Measurements from ENCODE around the gene ZNF516. TPM values are rescaled to one million over a fixed set of nuclear protein-coding genes. Genes with fewer than 3 reads are reported as not detected.

The ZNF516 gene
- total RNA-seq, 6 experiments from 2014 or later: 34.6 to 52.2 (median 42.2) TPM

- Mint-ChIP-seq H3K27me3 (ENCODE audit: insufficient read depth) (peaks cover 6% of the 10 kb centered on the region), H3K36me3 (ENCODE audit: low read depth) (peaks cover 4% of the 10 kb centered on the region; the same call in 1 of the 2 replicates), H3K27ac (no peak overlapping the region), H3K4me1 (ENCODE audit: low read depth) (peaks cover 24% of the 10 kb centered on the region), H3K4me3 (no peak overlapping the region), H3K9me3 (no peaks in the 10 kb centered on the region)
- DNase-seq: no peak
- no peak for TF ChIP-seq CTCF (IDR thresholded peaks at IDR 0.05)
Observed at GRCh38 chr18:76391746-76392145, 103.3 kb downstream of the ZNF516 start.

GRCh38 chr18:76391038-76391437, 104.0 kb downstream of the ZNF516 start:
- no peak for DNase-seq
- no peak for TF ChIP-seq CTCF (IDR thresholded peaks at IDR 0.05)
- Mint-ChIP-seq H3K27ac (no peak overlapping the region), H3K36me3 (ENCODE audit: low read depth) (peaks cover 4% of the 10 kb centered on the region; the same call in 1 of the 2 replicates), H3K9me3 (no peaks in the 10 kb centered on the region), H3K27me3 (ENCODE audit: insufficient read depth) (peaks cover 6% of the 10 kb centered on the region), H3K4me1 (ENCODE audit: low read depth) (peaks cover 18% of the 10 kb centered on the region), H3K4me3 (no peak overlapping the region)

- Mint-ChIP-seq H3K4me1 (ENCODE audit: low read depth) (peaks cover 18% of the 10 kb centered on the region), H3K27me3 (ENCODE audit: insufficient read depth) (peaks cover 6% of the 10 kb centered on the region), H3K4me3 (no peak overlapping the region), H3K27ac (no peak overlapping the region), H3K9me3 (no peaks in the 10 kb centered on the region), H3K36me3 (ENCODE audit: low read depth) (peaks cover 4% of the 10 kb centered on the region; the same call in 1 of the 2 replicates)
- TF ChIP-seq CTCF (IDR thresholded peaks at IDR 0.05): no peak
- no peak for DNase-seq
Observed at GRCh38 chr18:76390452-76391035, 104.5 kb downstream of the ZNF516 start.

GRCh38 chr18:76389716-76390115, 105.3 kb downstream of the ZNF516 start:
- peaks cover 5% of the 10 kb centered on the region for H3K27me3 Mint-ChIP-seq (ENCODE audit: insufficient read depth)
- no peak overlapping the region for H3K27ac Mint-ChIP-seq
- H3K4me1 Mint-ChIP-seq (ENCODE audit: low read depth): peaks cover 9% of the 10 kb centered on the region
- TF ChIP-seq CTCF (IDR thresholded peaks at IDR 0.05): no peak
- no peak for DNase-seq
- H3K4me3 Mint-ChIP-seq: no peak overlapping the region
- H3K9me3 Mint-ChIP-seq: no peaks in the 10 kb centered on the region
- peaks cover 1% of the 10 kb centered on the region; the same call in 1 of the 2 replicates for H3K36me3 Mint-ChIP-seq (ENCODE audit: low read depth)

GRCh38 chr18:76388891-76389423, 106.1 kb downstream of the ZNF516 start:
- Mint-ChIP-seq H3K4me1 (ENCODE audit: low read depth) (peaks cover 7% of the 10 kb centered on the region; the same call in 1 of the 2 replicates), H3K4me3 (no peak overlapping the region), H3K9me3 (no peaks in the 10 kb centered on the region), H3K36me3 (ENCODE audit: low read depth) (no peaks in the 10 kb centered on the region), H3K27ac (no peak overlapping the region), H3K27me3 (ENCODE audit: insufficient read depth) (peaks cover 7% of the 10 kb centered on the region)
- DNase-seq: no peak
- TF ChIP-seq CTCF (IDR thresholded peaks at IDR 0.05): no peak

Measured in HFFc6 (cell line).